IMR-90 (cell line): ENCODE results near the gene GAS6. TPM values are rescaled to one million over a fixed set of nuclear protein-coding genes. Genes with fewer than 3 reads are reported as not detected.

Experiments
- ATAC-seq: fragments of 200-7000 bp; cut with Tn5 transposase; 2 replicates; pipeline ENCODE4 v1.9.1; 2020; ENCODE audit warnings: low read depth, mild to moderate bottlenecking, moderate library complexity
- BruUV-seq: library from RNA; stranded (reverse); fragments of 400-500 nt; replicated peaks from 2 replicates; lab custom pipeline; 2021; lab: Mats Ljungman, UMichigan
- CTCF ChIA-PET: fragments of 300-600 bp; formaldehyde crosslinking; extraction: SDS; loops from one replicate; lab custom pipeline; 2021; ENCODE audit warnings: antibody characterized with exemption; lab: Yijun Ruan, JAX
- POLR2A ChIA-PET: fragments of 300-600 bp; sonication (Branson Sonifier 250); formaldehyde crosslinking; loops from one replicate; lab custom pipeline; 2022; ENCODE audit warnings: antibody characterized with exemption; ENCODE audit not compliant: unreplicated experiment; lab: Charles Lee
- DNase-seq: peaks from one replicate; pipeline ENCODE4 v3.0.0; 2013
- H2AFZ ChIP-seq: replicated peaks from 2 replicates; pipeline ENCODE3; 2013; ENCODE audit warnings: low read length, mild to moderate bottlenecking; ENCODE audit not compliant: poor library complexity
- H2AK5ac ChIP-seq: 2 replicates; pipeline ENCODE4 v1.6.1; 2013; ENCODE audit warnings: low read depth, low read length, inconsistent platforms
- H2AK9ac ChIP-seq: replicated peaks from 2 replicates; pipeline ENCODE3; 2013; ENCODE audit warnings: mild to moderate bottlenecking, low read depth, low read length, moderate library complexity; ENCODE audit not compliant: poor library complexity
- H2BK120ac ChIP-seq: 2 replicates; pipeline ENCODE4 v1.6.1; 2013; ENCODE audit warnings: low read depth, low read length, inconsistent platforms
- H2BK15ac ChIP-seq: 3 replicates; pipeline ENCODE4 v1.6.1; 2013; ENCODE audit warnings: low read depth, low read length, inconsistent platforms
- H2BK20ac ChIP-seq: 2 replicates; pipeline ENCODE4 v1.6.1; 2013; ENCODE audit warnings: low read depth, mild to moderate bottlenecking, inconsistent platforms, low read length, moderate library complexity
- H2BK5ac ChIP-seq: 2 replicates; pipeline ENCODE4 v1.6.1; 2013; ENCODE audit warnings: mild to moderate bottlenecking, low read depth, low read length, inconsistent platforms; ENCODE audit not compliant: poor library complexity, severe bottlenecking
- H3K14ac ChIP-seq: replicated peaks from 2 replicates; pipeline ENCODE4 v1.6.1; 2013; ENCODE audit warnings: low read depth, low read length, inconsistent platforms
- H3K18ac ChIP-seq: 2 replicates; pipeline ENCODE4 v1.6.1; 2013; ENCODE audit warnings: low read depth, low read length, control low read depth
- H3K23ac ChIP-seq: 2 replicates; pipeline ENCODE4 v1.6.1; 2013; ENCODE audit warnings: low read depth, low read length, inconsistent platforms
- H3K27ac ChIP-seq: 2 replicates; pipeline ENCODE4 v1.5.1; 2013; ENCODE audit warnings: mild to moderate bottlenecking, control low read depth, low read length; ENCODE audit not compliant: insufficient read depth
- H3K27me3 ChIP-seq: 2 replicates; pipeline ENCODE4 v1.6.1; 2013; ENCODE audit warnings: low read length; ENCODE audit not compliant: control insufficient read depth, insufficient read depth
- H3K36me3 ChIP-seq: 2 replicates; pipeline ENCODE4 v1.6.1; 2013; ENCODE audit warnings: low read length, mixed read lengths; ENCODE audit not compliant: control insufficient read depth, insufficient read depth
- H3K4ac ChIP-seq: 2 replicates; pipeline ENCODE4 v1.6.1; 2013; ENCODE audit warnings: low read depth, low read length, inconsistent platforms
- H3K4me1 ChIP-seq: 2 replicates; pipeline ENCODE4 v1.6.1; 2013; ENCODE audit warnings: low read length, mixed read lengths; ENCODE audit not compliant: control insufficient read depth, insufficient read depth
- H3K4me2 ChIP-seq: 2 replicates; pipeline ENCODE4 v1.6.1; 2013; ENCODE audit warnings: low read depth, mild to moderate bottlenecking, control low read depth, low read length, moderate library complexity
- H3K4me3 ChIP-seq: 2 replicates; pipeline ENCODE4 v1.5.1; 2013; ENCODE audit warnings: low read depth, mild to moderate bottlenecking, control low read depth, low read length, moderate library complexity; ENCODE audit not compliant: insufficient read depth
- H3K56ac ChIP-seq: 2 replicates; pipeline ENCODE4 v1.6.1; 2013; ENCODE audit warnings: low read length, inconsistent platforms; ENCODE audit not compliant: insufficient read depth; ENCODE audit errors: extremely low read depth
- H3K79me1 ChIP-seq, 2 experiments: 2 replicates each; pipeline ENCODE4 v1.6.1; 2013; ENCODE audit warnings: low read length in 2 of 2, inconsistent platforms in 1 of 2, low read depth in 1 of 2
- H3K9ac ChIP-seq: 2 replicates; pipeline ENCODE4 v1.6.1; 2013; ENCODE audit warnings: low read depth, low read length, control low read depth
- H3K9me1 ChIP-seq: 2 replicates; pipeline ENCODE4 v1.6.1; 2013; ENCODE audit warnings: low read length, inconsistent platforms; ENCODE audit not compliant: insufficient read depth
- H3K9me3 ChIP-seq: 2 replicates; pipeline ENCODE4 v1.6.1; 2013; ENCODE audit warnings: low read length; ENCODE audit not compliant: control insufficient read depth, insufficient read depth
- H4K20me1 ChIP-seq: 2 replicates; pipeline ENCODE4 v1.6.1; 2013; ENCODE audit warnings: low read length, inconsistent platforms; ENCODE audit not compliant: insufficient read depth
- H4K5ac ChIP-seq: 2 replicates; pipeline ENCODE4 v1.6.1; 2013; ENCODE audit warnings: mild to moderate bottlenecking, low read depth, low read length, control low read depth
- H4K8ac ChIP-seq, 2 experiments: 2 replicates each; pipeline ENCODE4 v1.6.1; 2013; ENCODE audit warnings: low read depth in 2 of 2, low read length in 2 of 2, control low read depth in 1 of 2, inconsistent platforms in 1 of 2
- H4K91ac ChIP-seq: 2 replicates; pipeline ENCODE4 v1.6.1; 2013; ENCODE audit warnings: low read depth, low read length, inconsistent platforms; ENCODE audit not compliant: insufficient read depth
- BHLHE40 ChIP-seq: fragments of 150-350 bp; IDR thresholded peaks from 2 replicates; pipeline ENCODE4 v1.6.1; 2016; ENCODE audit warnings: mild to moderate bottlenecking, low read depth, low read length
- CEBPB ChIP-seq: IDR thresholded peaks from 2 replicates; pipeline ENCODE4 v1.6.1; 2012; ENCODE audit warnings: low read depth, low read length, improper control_type of control experiment
- CHD1 ChIP-seq: IDR thresholded peaks from 2 replicates; pipeline ENCODE4 v1.6.1; 2012; ENCODE audit warnings: low read depth, low read length, improper control_type of control experiment
- FOS ChIP-seq: fragments of 150-350 bp; IDR thresholded peaks from 2 replicates; pipeline ENCODE4 v1.6.1; 2016; ENCODE audit warnings: low read depth, low read length
- MAFK ChIP-seq: IDR thresholded peaks from 2 replicates; pipeline ENCODE4 v1.6.1; 2012; ENCODE audit warnings: low read depth, low read length, improper control_type of control experiment
- MAZ ChIP-seq: IDR thresholded peaks from 2 replicates; pipeline ENCODE4 v1.6.1; 2012; ENCODE audit warnings: low read depth, mild to moderate bottlenecking, low read length, improper control_type of control experiment, moderate library complexity, borderline replicate concordance
- MXI1 ChIP-seq: IDR thresholded peaks from 2 replicates; pipeline ENCODE4 v1.6.1; 2012; ENCODE audit warnings: low read depth, mild to moderate bottlenecking, low read length, moderate library complexity, borderline replicate concordance
- NFE2L2 ChIP-seq: fragments of 150-350 bp; IDR thresholded peaks from 2 replicates; pipeline ENCODE4 v1.6.1; 2016; ENCODE audit warnings: low read depth, mild to moderate bottlenecking, low read length
- POLR2A ChIP-seq: IDR thresholded peaks from 2 replicates; pipeline ENCODE4 v1.6.1; 2012; ENCODE audit warnings: mild to moderate bottlenecking, low read depth, low read length
- RAD21 ChIP-seq: IDR thresholded peaks from 2 replicates; pipeline ENCODE4 v1.6.1; 2012; ENCODE audit warnings: low read length, improper control_type of control experiment
- RCOR1 ChIP-seq: IDR thresholded peaks from 2 replicates; pipeline ENCODE4 v1.6.1; 2012; ENCODE audit warnings: mild to moderate bottlenecking, low read length, improper control_type of control experiment; ENCODE audit not compliant: insufficient replicate concordance
- RFX5 ChIP-seq: IDR thresholded peaks from 2 replicates; pipeline ENCODE4 v1.8.0; 2012; ENCODE audit warnings: low read depth, mild to moderate bottlenecking, low read length, moderate library complexity
- SMC3 ChIP-seq: fragments of 150-350 bp; IDR thresholded peaks from 2 replicates; pipeline ENCODE4 v1.6.1; 2016; ENCODE audit warnings: low read depth, mild to moderate bottlenecking, antibody characterized with exemption, low read length, moderate library complexity
- USF2 ChIP-seq: fragments of 150-350 bp; IDR thresholded peaks from 2 replicates; pipeline ENCODE4 v1.6.1; 2017; ENCODE audit warnings: mild to moderate bottlenecking, antibody characterized with exemption, low read length, low read depth
- WGBS, 2 experiments: methylation state at CpG; one replicate each; pipeline versions ENCODE4 v1.1.5 to v1.1.7; 2013; ENCODE audit warnings: missing lambda C conversion rate in 2 of 2; ENCODE audit not compliant: insufficient read length in 1 of 2; ENCODE audit errors: extremely low coverage in 2 of 2; 5-methylcytosine and 5-hydroxymethylcytosine counted together
- dilution Hi-C: fragments of 300-500 bp; cut with HindIII; formaldehyde crosslinking; loops from one replicate; pipeline ENCODE4 v1.14.3; 2018; ENCODE audit warnings: low sequenced_read_pairs; ENCODE audit not compliant: unreplicated experiment
- in situ Hi-C: fragments of 300-500 bp; cut with MboI; formaldehyde crosslinking; loops from 3 replicates; pipeline ENCODE4 v1.14.3; 2019; ENCODE audit warnings: low sequenced_read_pairs, inconsistent platforms, mixed read lengths
- intact Hi-C: fragments of 100-400 bp; cut with micrococcal nuclease; formaldehyde crosslinking; loops from 2 replicates; pipeline ENCODE4 v1.10.0; 2022
- polyA plus RNA-seq, 3 experiments: library from polyadenylated mRNA; depleted of rRNA; stranded (reverse); fragments of >200 nt; gene quantifications; 2 replicates each; pipeline ENCODE4 v1.2.3, GENCODE V29; 2012; ENCODE audit warnings: low replicate concordance in 1 of 3
- total RNA-seq: library from RNA; depleted of rRNA; stranded (reverse); fragments of >200 nt; gene quantifications from 2 replicates; pipeline ENCODE4 v1.2.3, GENCODE V29; 2012
- TF ChIP-seq, protein P1 (sequence below): conservative IDR thresholded peaks from 2 replicates; pipeline ENCODE4 v1.5.1; 2012; ENCODE audit warnings: mild to moderate bottlenecking, low read depth, low read length, improper control_type of control experiment
- TF ChIP-seq, protein P2 (sequence below): fragments of 150-350 bp; IDR thresholded peaks from 2 replicates; pipeline ENCODE4 v1.6.1; 2016; ENCODE audit warnings: low read depth, mild to moderate bottlenecking, low read length, moderate library complexity, borderline replicate concordance

The GAS6 gene
- total and polyA plus RNA-seq, 2 of the 4 experiments (the other 2 are of a cell fraction): 220 to 823 TPM

DNA sequence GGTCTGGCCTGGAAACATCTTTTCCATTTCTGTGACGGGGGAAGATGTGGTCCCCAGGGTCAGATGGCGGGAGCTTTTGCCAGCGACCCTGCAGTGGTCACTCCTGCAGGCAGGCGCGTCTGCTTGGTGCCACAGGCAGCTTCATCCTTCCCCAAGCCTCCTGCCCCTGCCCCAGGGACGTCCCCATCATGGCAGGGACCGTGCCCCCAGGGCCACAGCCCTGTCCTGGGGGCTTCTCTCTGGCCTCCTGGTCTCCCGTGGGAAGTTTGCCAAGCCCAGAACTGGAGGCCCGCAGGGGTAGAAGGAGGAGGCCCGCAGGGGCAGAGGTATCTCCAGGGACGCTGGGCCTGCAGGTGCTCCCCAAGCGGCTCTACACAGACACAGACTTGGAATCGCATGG lies 57.4 kb downstream of the GAS6 start:
- no peak overlapping the region for H2AK5ac ChIP-seq
- H3K4me3 ChIP-seq: no peak overlapping the region
- WGBS, 2 experiments: 100% methylated on average over 3 of the region's 13 CpGs; no CpG with 5 or more reads in 1 of the 2 experiments
- no peaks in the 10 kb centered on the region for H3K27me3 ChIP-seq
- BruUV-seq: no TSS peak
- no peak overlapping the region for H3K18ac ChIP-seq
- POLR2A ChIA-PET: no interaction called here
- H3K9me1 ChIP-seq: peaks cover 4% of the 10 kb centered on the region; the same call in 1 of the 2 replicates
- ATAC-seq: no peak
- in situ Hi-C loops: no loop called here
- intact Hi-C loops: no loop called here
- no peak for DNase-seq
- no peak overlapping the region for H2BK120ac ChIP-seq
- H3K4me1 ChIP-seq: peaks cover 6% of the 10 kb centered on the region
- peaks cover 17% of the 10 kb centered on the region for H3K9me3 ChIP-seq
- H3K23ac ChIP-seq: no peak overlapping the region
- dilution Hi-C loops: no loop called here
- no peak overlapping the region for H3K9ac ChIP-seq
- no peak overlapping the region for H4K91ac ChIP-seq
- H3K14ac ChIP-seq: no peak overlapping the region
- no peaks in the 10 kb centered on the region for H3K36me3 ChIP-seq
- no peak overlapping the region for H2AFZ ChIP-seq
- H3K79me1 ChIP-seq: no peaks in the 10 kb centered on the region
- no peak overlapping the region for H2AK9ac ChIP-seq
- no peak overlapping the region for H4K5ac ChIP-seq
- H2BK5ac ChIP-seq: no peak overlapping the region
- H2BK20ac ChIP-seq: no peak overlapping the region
- no peak overlapping the region for H4K8ac ChIP-seq
- no peak overlapping the region for H3K4ac ChIP-seq
- H2BK15ac ChIP-seq: no peak overlapping the region
- H3K27ac ChIP-seq: no peak overlapping the region
- CTCF ChIA-PET: no interaction called here
- no peaks in the 10 kb centered on the region for H4K20me1 ChIP-seq
- H3K4me2 ChIP-seq: no peak overlapping the region
- no peak overlapping the region for H3K56ac ChIP-seq
- TF ChIP-seq RAD21 (no peak), SMC3 (no peak), FOS (no peak), NFE2L2 (no peak), MAFK (no peak), RFX5 (no peak), USF2 (no peak), CHD1 (no peak), POLR2A (no peak), BHLHE40 (no peak), MXI1 (no peak), CEBPB (no peak), MAZ (no peak), RCOR1 (no peak)
- TF ChIP-seq, protein P1, sequence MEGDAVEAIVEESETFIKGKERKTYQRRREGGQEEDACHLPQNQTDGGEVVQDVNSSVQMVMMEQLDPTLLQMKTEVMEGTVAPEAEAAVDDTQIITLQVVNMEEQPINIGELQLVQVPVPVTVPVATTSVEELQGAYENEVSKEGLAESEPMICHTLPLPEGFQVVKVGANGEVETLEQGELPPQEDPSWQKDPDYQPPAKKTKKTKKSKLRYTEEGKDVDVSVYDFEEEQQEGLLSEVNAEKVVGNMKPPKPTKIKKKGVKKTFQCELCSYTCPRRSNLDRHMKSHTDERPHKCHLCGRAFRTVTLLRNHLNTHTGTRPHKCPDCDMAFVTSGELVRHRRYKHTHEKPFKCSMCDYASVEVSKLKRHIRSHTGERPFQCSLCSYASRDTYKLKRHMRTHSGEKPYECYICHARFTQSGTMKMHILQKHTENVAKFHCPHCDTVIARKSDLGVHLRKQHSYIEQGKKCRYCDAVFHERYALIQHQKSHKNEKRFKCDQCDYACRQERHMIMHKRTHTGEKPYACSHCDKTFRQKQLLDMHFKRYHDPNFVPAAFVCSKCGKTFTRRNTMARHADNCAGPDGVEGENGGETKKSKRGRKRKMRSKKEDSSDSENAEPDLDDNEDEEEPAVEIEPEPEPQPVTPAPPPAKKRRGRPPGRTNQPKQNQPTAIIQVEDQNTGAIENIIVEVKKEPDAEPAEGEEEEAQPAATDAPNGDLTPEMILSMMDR: no peak
- TF ChIP-seq, protein P2, sequence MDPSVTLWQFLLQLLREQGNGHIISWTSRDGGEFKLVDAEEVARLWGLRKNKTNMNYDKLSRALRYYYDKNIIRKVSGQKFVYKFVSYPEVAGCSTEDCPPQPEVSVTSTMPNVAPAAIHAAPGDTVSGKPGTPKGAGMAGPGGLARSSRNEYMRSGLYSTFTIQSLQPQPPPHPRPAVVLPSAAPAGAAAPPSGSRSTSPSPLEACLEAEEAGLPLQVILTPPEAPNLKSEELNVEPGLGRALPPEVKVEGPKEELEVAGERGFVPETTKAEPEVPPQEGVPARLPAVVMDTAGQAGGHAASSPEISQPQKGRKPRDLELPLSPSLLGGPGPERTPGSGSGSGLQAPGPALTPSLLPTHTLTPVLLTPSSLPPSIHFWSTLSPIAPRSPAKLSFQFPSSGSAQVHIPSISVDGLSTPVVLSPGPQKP: no peak
